Fibroblast of skin of abdomen (primary cell): ENCODE measurements around the gene RAX2.

ENCODE experiments used
- DNase-seq: peaks from one replicate; pipeline ENCODE4 v3.0.0-alpha.2; 2013

Gene RAX2

DNA sequence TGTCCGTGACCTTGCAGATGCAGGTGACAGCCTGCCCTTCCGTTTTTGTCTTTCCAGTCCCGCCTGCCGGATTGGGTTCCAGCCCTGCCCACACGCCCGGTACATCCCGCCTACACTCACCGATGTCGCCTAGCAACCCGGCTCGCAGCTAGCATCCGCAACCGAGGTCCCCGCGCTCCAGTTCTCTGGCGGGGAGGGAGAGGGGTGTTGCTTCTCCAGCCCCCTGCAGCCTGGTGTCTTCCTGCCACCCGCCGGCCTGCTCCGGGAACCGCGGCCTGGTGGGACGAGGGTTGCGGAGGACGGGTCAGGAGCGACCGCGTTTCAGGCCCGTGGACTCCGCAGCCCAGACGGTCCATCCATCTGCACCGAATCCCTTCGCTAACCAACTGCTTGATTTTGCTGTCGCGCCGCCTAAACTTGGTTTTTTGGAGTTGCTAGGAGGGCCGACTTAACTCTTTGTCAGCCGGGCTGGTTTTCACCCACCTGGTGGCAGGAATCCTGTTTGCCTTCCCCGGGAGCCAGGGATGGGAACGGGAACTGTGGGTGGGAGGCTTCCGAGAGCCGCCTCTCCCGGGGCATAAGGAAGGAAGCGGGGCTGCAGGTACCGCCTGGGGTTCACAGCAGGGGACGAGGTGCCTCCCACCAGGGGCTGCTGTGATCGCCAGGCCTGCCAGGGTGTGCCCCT is 29.5 kb upstream of the RAX2 start:
- no peak for DNase-seq

DNA sequence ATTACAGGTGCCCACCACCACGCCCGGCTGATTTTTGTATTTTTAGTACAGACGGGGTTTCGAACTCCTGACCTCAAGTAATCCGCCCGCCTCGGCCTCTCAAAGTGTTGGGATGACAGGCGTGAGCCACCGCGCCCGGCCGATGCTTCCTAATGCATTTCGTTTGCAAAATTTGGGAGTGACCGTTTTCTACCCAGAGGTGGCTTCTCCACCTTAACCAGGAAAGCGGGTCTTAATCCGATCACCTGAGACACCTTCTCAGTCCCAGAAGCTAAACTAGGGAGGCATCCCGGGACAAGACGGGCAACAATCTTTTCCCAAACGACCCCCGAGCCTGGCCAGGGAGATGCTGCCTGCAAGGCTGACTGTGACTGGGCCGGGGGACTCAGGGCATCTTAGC is 29.0 kb upstream of the RAX2 start:
- no peak for DNase-seq

DNA sequence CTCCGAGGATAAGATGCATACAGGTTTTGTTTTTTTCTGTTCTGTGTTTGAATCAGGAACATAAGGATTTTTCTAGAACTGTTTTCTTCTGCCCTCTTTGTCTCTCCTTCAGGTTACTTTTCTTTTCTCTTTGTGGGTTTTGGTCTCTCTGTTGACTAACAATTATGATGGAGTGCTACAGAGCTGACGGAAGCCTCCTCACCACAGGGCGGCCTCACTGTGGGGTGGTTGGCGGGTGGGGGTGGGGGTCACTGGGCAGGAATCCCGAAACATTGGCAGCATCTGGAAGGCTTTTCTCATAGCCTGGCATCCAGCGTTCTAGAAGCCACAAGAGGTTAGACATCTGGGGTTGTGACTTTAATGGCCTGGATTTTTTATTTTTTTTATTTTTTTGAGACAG is 26.1 kb upstream of the RAX2 start:
- no peak for DNase-seq

DNA sequence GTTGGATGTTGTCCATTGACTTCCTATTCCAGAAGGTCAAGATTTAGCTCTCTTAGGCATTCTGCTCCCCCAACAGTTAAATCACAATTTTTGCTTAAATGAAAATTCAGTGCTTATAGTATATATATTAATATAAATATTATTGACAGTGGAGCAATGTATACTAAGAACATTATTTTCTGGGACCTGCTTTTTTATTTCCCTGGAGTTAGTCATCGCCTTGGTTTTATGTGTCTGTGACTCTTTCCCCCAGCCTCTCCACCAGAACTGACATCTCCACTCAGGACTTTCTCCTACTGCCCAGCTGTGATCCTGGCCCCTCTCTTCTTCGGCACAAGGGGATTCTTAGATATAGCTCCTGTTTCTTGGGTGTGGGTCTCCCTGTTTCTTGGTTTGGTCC is 24.3 kb upstream of the RAX2 start:
- no peak for DNase-seq

DNA sequence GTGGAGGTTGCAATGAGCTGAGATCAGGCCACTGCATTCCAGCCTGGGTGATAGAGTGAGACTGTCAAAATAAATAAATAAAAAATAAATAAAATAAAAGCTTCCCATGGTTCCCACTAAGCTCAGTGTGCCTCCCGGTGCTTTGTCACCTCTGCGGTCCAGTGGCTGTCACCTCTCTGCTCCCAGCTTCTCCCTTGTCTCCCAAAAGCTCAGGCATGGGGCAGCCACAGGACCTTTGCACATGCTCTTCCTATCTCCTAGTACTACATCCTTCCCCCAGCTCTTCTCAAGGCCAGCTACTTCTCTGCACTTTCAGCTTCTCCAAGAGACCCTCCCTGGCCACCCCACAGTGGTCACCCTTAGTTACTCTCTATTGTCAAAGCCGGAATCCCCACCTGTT is 21.8 kb upstream of the RAX2 start:
- DNase-seq = no peak

DNA sequence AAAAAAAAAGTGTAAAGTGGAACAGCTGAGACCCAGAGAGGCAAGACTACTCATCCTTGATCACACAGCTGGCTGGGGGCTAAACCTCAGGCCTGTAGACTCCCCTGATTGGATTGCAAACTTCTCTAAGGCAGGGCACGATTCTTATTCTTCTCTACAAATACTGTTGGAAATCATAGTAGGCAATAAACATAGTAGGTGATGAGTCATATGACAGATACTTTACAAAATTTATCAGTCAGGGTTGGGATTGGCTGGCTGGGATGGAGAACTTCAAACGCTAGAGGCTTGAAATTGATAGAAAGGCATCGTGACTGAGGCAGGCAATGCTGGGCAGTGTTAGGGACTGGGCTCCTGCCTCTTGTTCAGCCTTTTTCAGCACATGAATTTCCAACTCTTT is 20.1 kb upstream of the RAX2 start:
- no peak for DNase-seq

DNA sequence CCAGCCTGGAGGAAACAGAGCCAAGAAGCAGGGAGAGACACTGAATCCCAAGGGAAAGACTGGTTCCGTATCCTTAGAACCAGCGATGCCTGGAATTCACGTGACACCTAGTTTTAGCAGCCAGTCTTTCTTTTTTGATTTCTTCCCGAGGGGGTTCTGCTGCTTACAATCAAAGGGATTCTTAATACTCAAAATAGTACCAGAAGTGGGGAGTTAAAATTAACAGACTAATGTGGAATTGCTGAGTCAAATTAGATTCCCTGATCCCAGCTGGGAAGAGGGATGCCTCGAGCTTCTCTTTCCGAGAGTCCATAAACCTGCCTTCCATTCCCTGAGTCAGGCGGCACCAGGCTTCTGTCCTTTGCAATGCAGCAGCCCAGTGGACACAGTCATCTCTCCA is 18.9 kb upstream of the RAX2 start:
- no peak for DNase-seq

DNA sequence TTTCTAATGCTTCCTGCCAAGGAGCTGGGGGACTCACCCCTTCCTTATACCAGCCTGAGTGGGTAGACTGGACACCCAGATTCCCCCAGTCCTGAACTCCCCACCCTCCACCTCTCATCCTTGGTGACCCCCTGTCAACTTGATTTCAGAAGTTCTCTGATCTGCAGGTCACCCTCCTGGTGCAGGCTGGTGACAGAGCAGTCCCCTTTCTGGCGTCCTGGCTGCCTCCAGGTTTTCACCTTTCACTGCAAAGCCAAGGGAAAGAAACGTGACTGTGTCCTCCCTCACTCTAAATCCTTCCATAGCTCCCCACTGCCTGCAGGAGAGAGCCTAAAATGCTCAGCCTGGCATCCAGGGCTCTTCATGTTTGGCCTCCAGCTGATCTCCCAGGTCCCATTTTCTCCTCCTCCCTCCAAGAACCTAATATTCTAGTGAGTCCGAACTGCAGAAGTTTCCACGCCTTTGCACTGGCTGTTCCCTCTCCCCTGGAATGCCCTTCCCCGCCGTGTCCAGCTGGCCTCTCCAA is 18.2 kb upstream of the RAX2 start:
- no peak for DNase-seq

DNA sequence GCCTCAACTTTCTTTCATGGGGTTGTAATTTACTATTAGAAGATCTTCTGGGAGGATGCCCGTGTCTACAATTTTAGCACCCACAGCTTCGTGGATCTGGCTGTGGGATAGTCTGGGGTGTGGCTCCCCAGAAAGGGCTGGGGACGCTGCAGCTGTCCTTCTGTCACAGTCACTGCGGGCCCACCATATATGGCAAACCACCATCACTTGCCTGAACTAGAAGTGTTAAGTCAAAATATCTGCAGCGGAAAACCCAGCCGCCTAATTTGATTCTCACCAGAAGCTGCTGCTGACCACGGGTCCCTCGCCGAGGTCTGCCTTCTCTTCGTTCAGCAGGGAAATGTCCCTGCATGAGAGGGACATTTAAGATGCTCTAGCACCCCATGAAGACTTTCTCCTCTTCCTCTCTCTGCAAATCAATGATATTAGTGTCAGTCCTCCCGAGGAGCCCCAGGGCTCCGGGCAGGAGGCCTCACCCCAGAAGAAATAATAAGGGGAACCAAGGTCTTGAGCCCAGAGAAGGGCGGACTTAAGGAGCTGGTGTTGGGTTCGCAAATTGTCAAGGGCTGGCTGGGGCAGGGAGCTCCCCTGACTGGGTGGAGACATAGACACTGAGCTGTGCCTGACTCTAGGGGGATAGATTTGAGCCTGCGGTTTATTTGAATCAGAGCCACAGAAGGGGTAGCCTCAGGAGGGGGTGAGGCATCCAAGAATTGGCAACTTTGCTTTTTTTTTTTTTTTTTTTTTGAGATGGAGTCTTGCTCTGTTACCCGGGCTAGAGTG is 17.2 kb upstream of the RAX2 start:
- DNase-seq = no peak

DNA sequence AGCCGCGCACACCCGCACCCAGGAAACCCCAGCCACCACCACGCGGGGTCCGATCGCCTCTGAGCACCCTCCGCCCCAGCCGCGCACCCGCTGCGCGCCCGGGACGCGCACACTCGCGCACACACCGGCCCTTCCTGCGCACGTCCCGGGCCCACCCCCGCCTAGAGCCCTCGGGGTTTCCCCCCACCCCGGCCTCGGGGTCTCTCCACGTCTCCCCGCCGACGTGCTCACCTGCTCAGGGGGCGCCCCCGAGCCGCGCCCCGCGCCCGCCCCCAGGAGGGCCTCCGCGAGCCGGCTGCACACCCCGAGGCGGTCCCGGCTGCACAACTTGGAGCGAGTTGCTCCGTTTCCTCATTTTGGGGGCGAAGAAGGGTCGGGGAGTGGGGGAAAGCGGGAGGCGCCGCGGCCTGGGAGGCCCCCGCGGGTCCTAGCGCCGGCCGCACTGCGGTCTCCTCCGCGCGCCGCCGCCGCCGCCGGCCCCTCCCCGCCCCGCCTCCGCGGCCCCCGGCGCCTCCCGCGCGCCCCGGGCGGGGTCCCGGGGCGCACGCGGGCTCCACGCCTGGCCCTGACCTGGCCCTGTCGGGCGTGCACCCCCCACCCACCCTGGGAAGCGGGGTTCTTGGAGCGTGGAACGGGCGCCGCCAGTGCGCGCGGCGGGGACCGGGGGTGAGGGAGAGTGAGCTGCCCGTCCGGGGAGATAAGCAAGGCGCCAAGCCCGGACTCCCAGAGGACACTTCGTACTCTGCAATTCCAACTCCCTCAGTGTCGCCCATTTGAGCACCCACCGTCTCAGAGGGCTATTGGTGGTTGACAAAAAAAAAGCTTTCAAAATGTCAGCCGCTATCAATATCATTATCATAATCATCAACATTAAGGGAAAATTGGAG is 14.2 kb upstream of the RAX2 start, which contains the start of gene MATK:
Gene MATK (minus strand): TSS at position 444 of the 887 bp plus-strand sequence. CDS start 1,246 bp downstream, outside the sequence.
- no peak for DNase-seq

DNA sequence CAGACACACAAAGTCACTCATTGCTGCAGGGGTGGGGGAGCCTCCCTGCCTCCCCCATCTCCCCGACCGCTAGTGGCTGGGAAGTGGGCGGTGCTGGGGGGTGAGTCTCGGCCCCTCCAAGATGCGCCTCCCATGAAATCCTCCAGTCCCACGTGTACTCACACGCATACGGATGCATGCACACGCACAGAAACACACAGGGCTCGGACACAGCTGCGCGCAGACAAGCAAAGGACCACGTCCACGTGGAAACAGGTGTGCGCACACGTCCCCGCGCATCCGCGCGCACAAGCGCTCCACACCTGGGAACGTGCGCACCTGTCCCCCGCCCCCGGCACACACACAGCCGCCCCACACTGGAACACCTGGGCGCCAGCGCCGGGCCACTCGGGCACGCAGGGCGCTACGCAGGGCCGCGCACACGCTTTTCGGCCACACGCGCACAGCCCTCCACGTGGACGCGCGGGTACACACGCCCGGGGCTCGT is 13.5 kb upstream of the RAX2 start:
- DNase-seq = no peak

DNA sequence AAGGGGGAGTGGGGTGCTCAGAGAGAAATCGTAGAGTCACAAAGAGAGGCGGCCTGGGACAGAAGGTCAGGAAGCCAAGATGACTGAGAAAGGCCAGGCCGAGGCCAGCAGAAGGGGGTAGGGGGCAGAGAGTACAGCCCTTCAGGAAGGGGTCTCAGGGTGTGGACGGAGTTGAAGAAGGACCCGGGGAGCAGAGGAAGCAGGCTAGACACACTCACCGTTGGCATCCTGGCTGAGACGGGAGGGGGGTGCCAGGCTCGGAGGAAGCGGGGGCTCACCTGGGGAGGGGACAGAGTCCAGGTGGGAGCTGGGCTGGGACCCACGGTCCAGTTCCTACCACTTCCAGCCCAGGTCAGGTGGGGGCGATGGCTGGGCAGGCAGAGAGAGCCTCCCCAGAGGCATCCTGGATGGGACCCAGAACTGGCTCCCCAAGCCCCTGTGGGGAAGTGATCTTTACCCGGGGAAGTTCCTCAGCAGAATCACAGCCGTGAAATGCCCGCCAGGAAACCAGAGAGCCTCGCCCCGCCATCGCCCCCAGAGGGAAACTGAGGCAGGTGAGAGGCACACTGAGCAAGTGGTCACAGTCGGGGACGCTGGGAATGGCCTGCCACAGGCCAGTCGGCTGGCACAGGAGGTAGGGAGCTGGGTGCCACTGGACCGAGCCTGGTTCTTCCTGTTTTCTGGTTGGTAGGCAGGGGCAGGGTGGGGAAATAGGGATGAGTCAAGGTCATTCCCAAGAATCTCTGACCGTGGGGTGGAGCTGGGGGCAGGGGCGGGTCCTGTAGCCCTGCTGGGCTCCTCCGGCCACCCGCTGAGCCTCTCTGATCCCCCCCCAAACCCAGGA is 12.8 kb upstream of the RAX2 start:
- no peak for DNase-seq

DNA sequence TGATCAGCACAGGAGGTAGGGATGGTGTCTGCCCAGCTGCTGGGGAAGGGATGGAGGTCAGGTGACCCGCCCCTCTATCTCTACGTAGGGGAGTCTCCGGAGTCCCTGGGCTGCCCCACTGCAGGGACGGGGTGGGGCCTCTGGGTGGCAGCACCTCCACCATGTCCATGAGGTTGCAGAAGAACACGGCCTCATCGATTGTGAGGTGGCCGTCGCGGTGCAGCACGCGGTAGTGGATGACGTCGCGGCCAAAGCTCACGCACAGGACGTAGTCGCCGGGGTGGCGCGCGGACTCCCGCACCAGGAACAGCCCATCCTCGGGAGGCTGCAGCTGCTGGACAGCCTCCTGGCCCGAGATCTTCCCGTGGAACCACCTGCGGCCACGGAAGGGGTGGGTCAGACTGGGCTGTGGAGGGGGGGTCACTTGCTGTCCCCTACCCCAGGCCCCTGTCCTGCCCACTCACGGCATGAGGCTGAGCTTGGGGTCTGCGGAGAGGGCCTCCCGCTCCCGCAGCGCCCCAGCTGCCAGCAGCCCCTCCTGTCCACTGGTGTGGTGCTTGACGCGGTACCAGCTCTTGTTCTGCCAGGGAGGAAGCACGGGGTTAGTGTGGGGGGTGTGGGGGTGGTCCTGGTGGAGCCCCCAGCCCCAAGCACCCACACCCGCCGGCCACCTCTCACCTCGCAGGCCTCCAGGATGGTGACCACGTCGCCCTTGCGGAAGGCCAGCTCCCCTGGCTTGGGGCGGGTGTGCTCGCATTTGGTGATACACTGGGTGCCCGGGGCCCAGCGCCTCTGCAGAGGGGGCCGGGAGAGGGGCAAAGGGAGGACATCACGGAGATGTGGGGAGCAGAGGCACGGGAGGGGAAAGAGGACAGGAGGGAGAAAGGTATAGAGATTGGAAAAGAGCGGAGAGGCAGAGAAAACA is 11.9 kb upstream of the RAX2 start:
- DNase-seq = no peak

DNA sequence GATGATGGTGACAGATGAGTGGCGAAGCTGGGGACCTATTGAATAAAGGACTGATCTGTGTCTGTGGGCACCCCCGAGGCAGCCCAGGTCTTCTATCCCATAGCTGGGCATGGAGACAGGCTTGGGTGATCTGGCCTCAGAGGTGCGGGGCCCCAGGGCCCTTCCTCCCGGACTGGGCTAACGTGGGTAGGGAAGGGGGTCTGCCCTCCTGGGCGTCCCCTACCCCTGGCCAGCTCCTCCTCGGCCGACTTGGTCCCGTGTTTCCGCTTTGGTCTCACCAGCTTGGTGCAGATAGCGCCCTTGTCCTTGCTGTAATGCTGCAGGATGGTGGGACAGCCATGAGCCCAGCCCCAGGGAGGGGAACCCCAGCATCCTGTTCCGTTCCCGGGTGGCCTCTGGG is 10.9 kb upstream of the RAX2 start:
- no peak for DNase-seq

DNA sequence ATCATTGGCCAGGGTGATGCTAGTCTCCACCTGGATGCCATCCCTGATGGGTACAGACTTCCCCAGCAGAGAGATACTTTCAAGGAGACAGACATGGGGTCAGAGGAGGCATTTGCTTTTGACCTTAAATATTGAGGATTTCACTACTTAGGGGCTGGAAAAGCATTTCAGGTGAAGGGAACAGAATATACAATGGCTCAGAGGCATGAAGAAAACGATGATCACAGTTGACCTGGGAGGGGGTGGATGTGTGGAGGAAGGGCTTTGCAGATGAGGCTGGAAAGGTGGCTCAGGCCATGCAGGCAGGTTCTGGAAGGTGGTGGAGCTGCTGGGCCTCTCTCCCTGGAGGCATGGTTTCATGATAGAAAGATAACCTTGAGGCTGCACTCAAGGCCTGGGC is 10.3 kb upstream of the RAX2 start:
- no peak for DNase-seq

DNA sequence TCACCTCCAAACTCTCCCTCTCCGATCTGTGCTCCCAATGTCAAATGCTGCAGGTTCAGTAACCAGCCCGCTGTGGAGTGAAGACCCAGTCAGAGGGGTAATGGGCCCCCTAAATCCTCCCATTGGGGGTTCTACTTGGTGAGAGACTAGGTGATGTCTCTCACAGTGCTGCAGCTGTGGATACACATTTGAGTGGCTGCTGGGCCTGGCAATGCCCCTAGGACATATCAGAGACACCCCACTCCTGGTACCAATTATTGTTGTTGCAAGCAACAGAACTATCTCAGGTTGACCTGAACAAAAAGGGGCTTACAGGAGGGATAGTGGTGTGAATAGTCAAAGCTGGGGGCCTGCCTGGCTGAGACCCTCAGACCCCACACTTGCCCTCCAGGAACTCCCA is 9.6 kb upstream of the RAX2 start:
- no peak for DNase-seq

DNA sequence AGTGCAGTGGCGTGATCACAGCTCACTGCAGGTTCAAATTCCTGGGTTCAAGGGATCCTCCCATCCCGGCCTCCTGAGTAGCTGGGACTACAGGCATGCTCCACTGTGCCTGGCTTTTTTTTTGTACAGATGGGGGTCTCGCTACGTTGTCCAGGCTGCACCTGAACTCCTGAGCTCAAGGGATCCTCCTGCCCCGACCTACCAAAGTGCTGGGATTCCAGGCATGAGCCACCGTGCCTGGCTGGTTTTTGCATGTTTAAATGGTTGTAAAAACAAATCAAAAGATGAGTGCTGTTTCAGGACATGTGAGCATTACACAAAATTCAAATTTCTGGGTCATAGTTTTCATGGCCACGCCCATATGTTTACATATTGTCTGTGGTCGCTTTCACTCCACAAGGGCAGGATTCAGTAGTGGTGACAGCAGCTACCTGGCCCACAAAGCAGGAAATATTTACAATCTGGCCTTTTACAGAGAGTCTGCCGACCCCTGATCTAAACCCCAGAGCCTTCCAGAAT is 8.8 kb upstream of the RAX2 start:
- no peak for DNase-seq

DNA sequence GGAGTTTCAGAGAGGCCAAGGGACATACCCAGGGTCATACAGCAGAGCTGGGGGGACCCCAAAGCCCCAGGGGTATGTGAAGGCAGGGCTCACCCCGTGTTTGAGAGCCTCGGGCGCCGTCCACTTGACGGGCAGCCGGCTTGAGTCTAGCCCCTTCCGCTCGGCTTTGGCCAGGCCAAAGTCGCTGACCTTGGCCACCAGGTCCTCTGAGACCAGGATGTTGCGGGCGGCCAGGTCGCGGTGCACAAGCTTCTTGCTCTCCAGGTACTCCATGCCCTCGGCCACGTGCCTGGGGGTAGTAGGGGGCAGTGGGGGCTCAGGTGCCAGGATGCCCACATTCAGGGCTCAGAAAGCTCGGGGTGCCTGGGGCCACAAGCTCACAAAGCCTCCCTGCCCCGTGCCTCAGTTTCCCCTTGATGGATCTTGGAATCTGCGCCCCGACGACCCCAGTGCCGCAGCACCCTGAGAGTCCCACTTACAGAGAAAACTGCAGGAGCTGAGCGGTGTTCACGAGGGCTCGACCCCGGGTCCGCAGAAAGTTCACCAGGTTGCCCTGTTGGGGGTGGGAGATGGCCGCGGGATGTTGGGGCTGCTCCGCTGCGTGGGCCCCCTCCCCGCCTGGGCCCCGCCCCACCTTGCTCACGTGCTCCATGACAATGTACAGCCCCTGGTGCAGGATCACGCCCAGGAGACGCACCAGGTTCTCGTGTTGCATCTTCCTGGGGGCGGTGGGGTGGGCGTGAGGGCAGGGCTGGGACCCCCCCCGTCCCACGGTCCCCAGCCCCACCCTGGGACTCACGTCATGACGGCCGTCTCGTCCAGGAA is 7.1 kb upstream of the RAX2 start:
- no peak for DNase-seq

DNA sequence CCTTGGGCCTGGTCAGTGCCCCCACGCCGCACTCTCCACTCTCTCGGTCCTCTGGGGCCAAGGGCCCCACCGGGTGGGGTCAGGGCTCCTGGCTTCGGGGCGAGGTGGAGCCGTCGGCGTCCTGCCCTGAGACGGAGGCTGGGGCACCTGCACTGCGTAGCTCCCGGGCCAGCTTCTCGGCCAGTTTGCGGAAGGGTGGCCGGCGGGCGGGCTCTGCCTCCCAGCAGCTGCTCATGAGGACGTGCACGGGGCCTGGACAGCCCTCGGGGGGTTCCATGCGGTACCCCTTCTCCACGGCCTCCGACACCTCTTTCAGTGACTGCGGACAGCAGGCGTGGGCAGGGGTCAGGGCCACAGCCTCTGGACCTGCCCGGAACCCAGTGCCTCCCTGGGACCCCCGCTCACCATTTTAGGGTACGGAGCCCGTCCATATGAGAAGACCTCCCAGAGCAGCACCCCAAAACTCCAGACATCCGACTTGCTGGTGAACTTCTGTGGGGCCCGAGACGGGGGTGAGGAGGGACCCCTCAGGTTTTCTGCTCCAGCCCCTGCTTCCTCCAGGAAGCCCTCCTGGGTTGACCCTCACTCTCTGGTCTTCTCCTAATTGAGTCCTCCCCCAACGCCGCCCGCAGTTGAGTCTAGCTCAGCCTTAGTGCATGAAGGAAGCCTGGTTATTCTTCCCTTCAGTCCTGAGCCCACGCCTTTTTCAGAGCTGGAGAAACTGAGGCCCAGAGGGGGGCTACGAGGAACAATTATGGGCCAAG is 6.3 kb upstream of the RAX2 start:
- DNase-seq = no peak
